ENCODE measurements around the gene NNAT.
"Not testable (repeated sequence)": the region's sequence is repeated elsewhere in the genome, so short reads cannot be mapped to it uniquely, and the experiment has no call there.

DNA sequence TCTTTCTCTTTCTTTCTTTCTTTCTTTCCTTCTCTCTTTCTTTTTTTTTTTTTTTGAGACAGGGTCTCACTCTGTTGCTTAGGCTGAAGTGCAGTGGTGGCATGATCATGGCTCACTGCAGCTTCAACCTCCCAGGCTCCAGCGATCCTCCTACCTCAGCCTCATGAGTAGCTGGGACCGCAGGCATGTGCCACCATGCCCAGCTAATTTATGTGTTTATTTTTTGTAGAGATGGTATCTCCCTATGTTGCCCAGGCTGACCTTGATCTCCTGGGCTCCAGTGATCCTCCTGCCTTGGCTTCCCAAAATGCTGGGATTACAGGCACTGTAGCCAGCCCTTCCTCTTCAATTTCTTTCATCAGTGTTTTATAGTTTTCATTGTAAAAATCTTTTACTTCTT is 30.6 kb downstream of the NNAT start:
- not testable (repeated sequence) for TF ChIP-seq CTCF, POLR2A (IDR thresholded peaks at IDR 0.05)

All from uterus (tissue), 2 donors.